ENCODE measurements around the gene RAB37.
A peak's percentile ranks its signal among the peaks of the same experiment; 100 is the strongest.

The RAB37 gene

DNA sequence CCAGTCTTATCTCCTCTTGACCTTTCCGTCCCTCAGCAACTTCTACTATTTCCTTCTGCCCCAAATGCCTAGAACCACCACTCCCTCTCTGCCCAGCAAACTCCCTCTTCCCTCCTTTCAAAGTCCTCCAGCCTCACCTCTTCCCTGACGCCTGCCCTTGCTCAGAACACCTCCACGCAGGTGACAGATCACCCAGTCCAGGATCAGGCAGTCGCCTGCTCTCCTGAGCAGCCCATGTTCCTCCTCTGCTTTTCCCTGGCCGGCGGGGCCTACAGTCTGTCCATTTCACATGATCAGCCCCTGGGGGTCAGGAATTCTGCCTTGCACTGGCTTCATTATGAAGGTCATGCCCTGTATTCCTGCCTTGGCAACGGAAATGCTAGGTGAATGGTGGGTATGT, 24.8 kb upstream of the RAB37 start:
- no peak for DNase-seq
- Mint-ChIP-seq H3K4me3 (no peak overlapping the region), H3K4me1 (peaks cover 5% of the 10 kb centered on the region), H3K27ac (no peak overlapping the region), H3K9me3 (no peaks in the 10 kb centered on the region), H3K36me3 (no peaks in the 10 kb centered on the region), H3K27me3 (peaks cover 73% of the 10 kb centered on the region)
- CTCF ChIA-PET = no interaction called here

- Mint-ChIP-seq H3K4me3 (no peak within 1 kb of the TSS), H3K4me1 (peaks cover 5% of the 10 kb centered on the region), H3K9me3 (no peaks in the 10 kb centered on the region), H3K36me3 (no peaks in the 10 kb centered on the region), H3K27me3 (peaks cover 76% of the 10 kb centered on the region), H3K27ac (no peak within 1 kb of the TSS)
- CTCF ChIA-PET = interaction anchor here (0.5 kb wide), 1 partner anchor 12 kb away, joined by 3 read pairs; no protein-coding TSS in a partner anchor
- DNase-seq = no peak
Measured at GRCh38 chr17:74712756-74713155, 24.3 kb upstream of the RAB37 start, which contains the start of gene CD300LF. Gene CD300LF (minus strand): TSS chr17:74712923. CDS start chr17:74712866, 57 bp downstream.

- Mint-ChIP-seq H3K4me1 (peaks cover 5% of the 10 kb centered on the region), H3K27ac (no peak overlapping the region), H3K27me3 (peaks cover 78% of the 10 kb centered on the region), H3K4me3 (no peak overlapping the region), H3K36me3 (no peaks in the 10 kb centered on the region), H3K9me3 (no peaks in the 10 kb centered on the region)
- CTCF ChIA-PET = interaction anchor here (0.5 to 0.7 kb wide), 2 partner anchors 12 to 23 kb away, joined by 3 read pairs; no protein-coding TSS in a partner anchor
- no peak for DNase-seq
Measured at GRCh38 chr17:74713171-74713755, 23.8 kb upstream of the RAB37 start.

DNA sequence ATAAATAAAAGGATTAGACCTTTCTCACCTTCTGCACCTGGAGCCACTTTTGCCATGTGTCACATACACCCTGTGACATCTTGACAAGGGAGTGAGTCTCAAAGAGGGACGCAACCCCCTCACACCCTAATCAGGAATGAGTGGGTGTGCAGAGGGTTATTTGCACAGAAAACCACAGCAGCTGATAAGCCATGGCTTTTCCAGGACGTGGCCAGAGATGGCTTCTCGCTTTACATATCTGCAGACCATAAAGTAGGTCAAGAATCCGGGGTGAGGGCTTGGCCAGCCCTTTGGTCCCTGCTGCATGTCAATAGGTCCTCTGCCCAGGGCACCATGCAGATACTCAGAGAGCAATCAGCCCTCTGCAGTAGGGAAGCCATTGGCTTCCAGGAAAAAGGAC, 21.9 kb upstream of the RAB37 start:
- peaks cover 80% of the 10 kb centered on the region for H3K27me3 Mint-ChIP-seq
- H3K9me3 Mint-ChIP-seq = no peaks in the 10 kb centered on the region
- H3K27ac Mint-ChIP-seq = no peak overlapping the region
- DNase-seq = no peak
- H3K4me1 Mint-ChIP-seq = peaks cover 5% of the 10 kb centered on the region
- CTCF ChIA-PET = no interaction called here
- H3K36me3 Mint-ChIP-seq = no peaks in the 10 kb centered on the region
- H3K4me3 Mint-ChIP-seq = no peak overlapping the region

DNA sequence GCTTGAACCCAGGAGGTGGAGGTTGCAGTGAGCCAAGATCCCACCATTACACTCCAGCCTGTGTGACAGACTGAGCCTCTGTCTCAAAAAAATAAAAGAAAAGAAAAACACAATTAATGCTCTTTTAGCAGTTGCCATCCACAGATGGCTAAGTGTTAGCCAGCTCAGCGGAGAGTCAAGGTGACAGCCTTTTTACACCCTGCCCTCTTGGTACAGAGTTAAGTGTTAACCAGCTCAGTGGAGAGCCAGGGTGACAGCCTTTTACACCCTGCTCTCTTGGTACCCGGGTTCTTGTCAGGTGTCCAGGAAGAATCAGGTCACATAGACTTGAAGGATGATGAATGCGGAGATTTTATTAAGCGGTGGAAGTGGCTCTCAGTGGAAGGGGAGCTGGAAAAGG, 16.6 kb upstream of the RAB37 start:
- Mint-ChIP-seq H3K4me1 (peaks cover 4% of the 10 kb centered on the region), H3K9me3 (no peaks in the 10 kb centered on the region), H3K27me3 (peaks cover 66% of the 10 kb centered on the region), H3K4me3 (no peak overlapping the region), H3K36me3 (no peaks in the 10 kb centered on the region), H3K27ac (no peak overlapping the region)
- DNase-seq = no peak
- CTCF ChIA-PET = no interaction called here

DNA sequence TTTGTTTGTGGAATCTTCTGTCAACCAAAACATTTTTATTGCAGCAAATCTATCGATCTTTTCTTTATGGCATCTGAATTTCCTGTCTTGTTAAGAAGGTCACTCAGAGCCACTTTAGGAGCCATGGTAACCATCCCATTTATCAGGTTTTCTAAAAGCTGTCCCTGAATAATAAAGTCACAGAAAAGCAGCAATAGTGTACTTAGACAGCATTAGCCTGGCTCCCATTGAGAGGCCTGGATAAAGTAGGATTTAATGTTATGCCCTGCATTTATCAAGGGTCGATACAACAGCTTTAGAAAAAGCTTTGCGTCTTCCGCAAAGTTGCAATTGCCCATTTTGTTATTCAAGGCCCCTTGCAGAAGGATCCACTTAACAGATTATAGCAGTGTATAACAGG, 14.3 kb upstream of the RAB37 start:
- H3K4me3 Mint-ChIP-seq = no peak overlapping the region
- H3K36me3 Mint-ChIP-seq = no peaks in the 10 kb centered on the region
- DNase-seq = no peak
- H3K27ac Mint-ChIP-seq = no peak overlapping the region
- CTCF ChIA-PET = interaction anchor here (5.1 kb wide), 1 partner anchor 15 kb away, joined by 25 read pairs; the partner anchor contains the start of gene RAB37
- H3K9me3 Mint-ChIP-seq = no peaks in the 10 kb centered on the region
- H3K4me1 Mint-ChIP-seq = peaks cover 4% of the 10 kb centered on the region
- H3K27me3 Mint-ChIP-seq = peaks cover 57% of the 10 kb centered on the region

DNA sequence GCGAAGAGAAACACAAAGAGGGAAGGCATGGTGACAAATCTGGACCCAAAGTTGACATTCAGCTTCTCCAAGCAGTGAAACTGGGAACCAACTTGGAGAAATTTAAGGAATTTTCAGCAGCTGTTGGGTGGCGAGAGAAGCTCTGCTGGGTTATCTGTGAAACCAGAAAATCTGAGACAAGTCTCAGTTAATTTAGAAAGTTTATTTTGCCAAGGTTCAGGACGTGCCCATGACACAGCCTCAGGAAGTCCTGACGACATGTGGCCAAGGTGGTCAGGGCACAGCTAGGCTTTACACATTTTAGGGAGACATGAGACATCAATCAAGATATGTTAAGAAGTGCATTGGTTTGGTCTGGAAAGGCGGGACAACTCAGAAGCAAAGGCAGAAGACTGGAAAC, 13.2 kb upstream of the RAB37 start:
- Mint-ChIP-seq H3K27me3 (peaks cover 48% of the 10 kb centered on the region), H3K4me1 (peaks cover 4% of the 10 kb centered on the region), H3K9me3 (no peaks in the 10 kb centered on the region), H3K36me3 (no peaks in the 10 kb centered on the region), H3K27ac (no peak overlapping the region), H3K4me3 (no peak overlapping the region)
- CTCF ChIA-PET = interaction anchor here (5.1 kb wide), 1 partner anchor 13 kb away, joined by 25 read pairs; the partner anchor contains the start of gene RAB37
- DNase-seq = no peak

DNA sequence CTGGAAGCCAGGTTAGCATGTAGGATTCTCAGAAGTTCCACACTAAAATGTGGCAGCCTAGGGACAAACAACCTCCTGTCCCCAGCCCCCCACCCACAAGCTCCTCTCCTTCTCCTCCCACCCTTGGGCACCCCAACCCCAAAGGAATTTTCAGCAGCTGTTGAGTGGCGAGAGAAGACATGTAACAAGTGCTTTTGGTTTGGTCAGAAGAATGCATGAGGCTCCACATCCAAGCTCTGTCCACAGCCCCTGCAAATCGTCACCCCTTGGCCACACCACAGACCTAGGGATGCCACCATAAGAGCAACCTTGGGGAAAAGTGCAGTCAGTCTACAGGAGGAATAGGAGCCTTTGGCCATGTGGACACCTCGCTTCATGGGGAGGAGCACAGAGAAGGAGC, 11.9 kb upstream of the RAB37 start:
- Mint-ChIP-seq H3K27me3 (peaks cover 39% of the 10 kb centered on the region), H3K36me3 (no peaks in the 10 kb centered on the region), H3K9me3 (no peaks in the 10 kb centered on the region), H3K27ac (no peak overlapping the region), H3K4me3 (no peak overlapping the region), H3K4me1 (peaks cover 10% of the 10 kb centered on the region)
- CTCF ChIA-PET = interaction anchor here (0.6 to 5.1 kb wide), 3 partner anchors 12 to 68 kb away, joined by 3 to 25 read pairs (median 4); partner anchors contain the start of genes CD300LF and RAB37
- DNase-seq = no peak

GRCh38 chr17:74728033-74728701, 8.9 kb upstream of the RAB37 start:
- no peak for DNase-seq
- CTCF ChIA-PET = no interaction called here
- Mint-ChIP-seq H3K4me1 (peaks cover 25% of the 10 kb centered on the region), H3K36me3 (no peaks in the 10 kb centered on the region), H3K27me3 (peaks cover 28% of the 10 kb centered on the region), H3K27ac (no peak overlapping the region), H3K4me3 (no peak overlapping the region), H3K9me3 (no peaks in the 10 kb centered on the region)

DNA sequence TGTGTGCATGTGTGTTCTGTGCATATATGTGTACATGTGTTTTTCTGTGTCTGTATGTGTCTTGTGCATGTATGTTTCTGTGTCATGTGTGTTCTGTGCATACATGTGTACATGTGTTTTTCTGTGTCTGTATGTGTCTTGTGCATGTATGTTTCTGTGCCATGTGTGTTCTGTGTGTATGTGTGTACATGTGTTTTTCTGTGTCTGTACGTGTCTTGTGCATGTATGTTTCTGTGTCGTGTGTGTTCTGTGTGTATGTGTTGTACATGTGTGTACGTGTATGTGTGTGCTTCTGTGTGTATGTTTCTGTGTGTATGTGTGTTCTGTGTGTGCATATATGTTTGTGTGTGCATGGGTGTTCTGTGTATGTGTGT, 8.4 kb upstream of the RAB37 start:
- Mint-ChIP-seq H3K4me3 (no peak overlapping the region), H3K36me3 (no peaks in the 10 kb centered on the region), H3K27ac (no peak overlapping the region), H3K27me3 (peaks cover 25% of the 10 kb centered on the region), H3K4me1 (peaks cover 25% of the 10 kb centered on the region), H3K9me3 (no peaks in the 10 kb centered on the region)
- no peak for DNase-seq
- CTCF ChIA-PET = no interaction called here

- CTCF ChIA-PET = interaction anchor here (1.1 kb wide), 1 partner anchor 72 kb away, joined by 5 read pairs; no protein-coding TSS in a partner anchor
- Mint-ChIP-seq H3K4me3 (no peak overlapping the region), H3K9me3 (no peaks in the 10 kb centered on the region), H3K4me1 (peaks cover 25% of the 10 kb centered on the region), H3K27ac (peak overlapping the region; percentile 21), H3K36me3 (no peaks in the 10 kb centered on the region), H3K27me3 (peaks cover 18% of the 10 kb centered on the region)
- DNase-seq = no peak
Measured at GRCh38 chr17:74729368-74729767, 7.7 kb upstream of the RAB37 start.

DNA sequence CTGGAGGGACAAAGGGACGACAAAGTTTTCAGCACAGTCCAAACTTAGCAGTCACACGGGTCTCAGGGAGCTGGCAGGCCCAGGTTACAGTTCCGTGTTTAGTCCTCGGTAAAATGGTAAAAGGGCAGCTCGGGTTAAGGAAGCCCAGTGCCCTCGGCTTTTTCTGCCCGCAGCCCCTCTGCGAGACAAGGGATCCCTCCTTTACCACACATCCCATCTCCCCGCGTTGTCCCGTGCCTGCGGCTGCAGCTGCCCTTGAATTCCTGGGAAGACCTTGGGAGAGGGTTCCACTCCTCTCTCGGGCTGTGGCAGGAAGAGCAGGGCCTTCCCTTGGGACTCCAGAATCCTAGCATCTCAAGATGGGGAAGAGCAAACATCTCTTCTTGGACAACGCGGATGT, 7.2 kb upstream of the RAB37 start:
- no peaks in the 10 kb centered on the region for H3K9me3 Mint-ChIP-seq
- H3K4me1 Mint-ChIP-seq = peaks cover 30% of the 10 kb centered on the region
- H3K36me3 Mint-ChIP-seq = no peaks in the 10 kb centered on the region
- DNase-seq = no peak
- peaks cover 16% of the 10 kb centered on the region for H3K27me3 Mint-ChIP-seq
- CTCF ChIA-PET = interaction anchor here (1.1 kb wide), 1 partner anchor 72 kb away, joined by 5 read pairs; no protein-coding TSS in a partner anchor
- H3K27ac Mint-ChIP-seq = no peak overlapping the region
- H3K4me3 Mint-ChIP-seq = no peak overlapping the region

- no peak overlapping the region for H3K4me3 Mint-ChIP-seq
- H3K9me3 Mint-ChIP-seq = no peaks in the 10 kb centered on the region
- peaks cover 32% of the 10 kb centered on the region for H3K4me1 Mint-ChIP-seq
- no peaks in the 10 kb centered on the region for H3K36me3 Mint-ChIP-seq
- CTCF ChIA-PET = no interaction called here
- DNase-seq = peak; percentile 65
- peak overlapping the region; percentile 53 for H3K27ac Mint-ChIP-seq
- H3K27me3 Mint-ChIP-seq = peaks cover 12% of the 10 kb centered on the region
Measured at GRCh38 chr17:74730491-74731346, 6.3 kb upstream of the RAB37 start.

DNA sequence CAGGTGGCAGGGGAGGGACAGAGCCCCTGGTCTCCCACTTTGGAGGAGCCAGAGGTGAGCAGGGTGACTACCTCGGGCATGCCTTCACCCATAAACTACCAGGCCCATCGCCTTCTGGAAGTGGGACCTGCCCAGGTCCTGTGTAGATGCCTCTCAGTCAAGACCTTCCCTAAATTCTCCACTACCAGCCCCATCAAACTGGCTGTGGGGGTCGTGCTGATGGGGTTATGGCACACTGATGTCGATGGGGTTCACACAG, 5.8 kb upstream of the RAB37 start:
- no peak overlapping the region for H3K27ac Mint-ChIP-seq
- H3K4me3 Mint-ChIP-seq = no peak overlapping the region
- H3K4me1 Mint-ChIP-seq = peaks cover 34% of the 10 kb centered on the region

More for the DNA sequence above, 5.8 kb upstream of the RAB37 start:
- DNase-seq = no peak
- Mint-ChIP-seq H3K9me3 (no peaks in the 10 kb centered on the region), H3K36me3 (no peaks in the 10 kb centered on the region), H3K27me3 (peaks cover 12% of the 10 kb centered on the region)
- CTCF ChIA-PET = interaction anchor here (1.3 to 2.2 kb wide), 2 partner anchors 74 to 76 kb away, joined by 4 to 8 read pairs; no protein-coding TSS in a partner anchor
